ENCODE data around the gene LPO.

DNA sequence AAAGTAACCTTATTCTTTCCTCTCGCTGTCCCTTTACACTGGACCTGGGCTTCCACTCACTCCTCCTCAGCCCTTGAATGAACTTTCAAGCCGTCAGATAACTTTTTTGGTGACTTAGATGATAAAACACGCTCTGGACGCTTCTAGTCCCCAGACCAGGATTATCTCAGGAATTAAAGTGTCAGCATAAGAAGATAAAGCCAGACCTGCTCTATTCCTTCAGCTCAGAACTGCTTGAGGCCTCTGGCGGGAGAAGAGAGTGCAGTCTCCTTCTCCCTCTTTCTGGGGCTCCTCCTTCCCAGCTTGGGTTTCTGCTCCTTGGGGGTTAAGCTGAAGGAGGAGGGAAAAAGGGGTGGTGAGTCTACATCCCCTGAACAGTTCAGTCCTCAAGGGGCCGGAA lies 6.6 kb downstream of the LPO start:
- TF ChIP-seq SNAI2 (CRISPR knock-in tag; IDR thresholded peaks at IDR 0.05) (no peak), GLIS3 (CRISPR knock-in tag; IDR thresholded peaks at IDR 0.05) (no peak), ZFP30 (CRISPR knock-in tag; IDR thresholded peaks at IDR 0.05) (no peak), TOX (CRISPR knock-in tag; IDR thresholded peaks at IDR 0.05; ENCODE audit: borderline replicate concordance) (no peak), ESRRG (CRISPR knock-in tag; IDR thresholded peaks at IDR 0.05) (no peak), CSDC2 (CRISPR knock-in tag; IDR thresholded peaks at IDR 0.05) (no peak), ZC3H10 (CRISPR knock-in tag; IDR thresholded peaks at IDR 0.05) (no peak)
